ENCODE data around the gene OR7C1. TPM values are rescaled to one million over a fixed set of nuclear protein-coding genes. Genes with fewer than 3 reads are reported as not detected.

Gene OR7C1
- total and polyA plus RNA-seq, 3 donors from 2014 or later, result 2.5 to 6.1 (median 4.2) TPM

- no peak for DNase-seq
- TF ChIP-seq POLR2A (IDR thresholded peaks at IDR 0.05), result no peak
- no peak for TF ChIP-seq CTCF (IDR thresholded peaks at IDR 0.05)
- H3K4me1 ChIP-seq, result no peaks in the 10 kb centered on the region
- no peaks in the 10 kb centered on the region for H3K9me3 ChIP-seq
- WGBS, 2 donors, result 87 to 88% methylated on average over 2 of the region's 2 CpGs
- no peak overlapping the region for H3K4me3 ChIP-seq
- intact Hi-C loops (cut with DNase I; ENCODE audit: low total_unique reads), result no loop called here
- H3K36me3 ChIP-seq (ENCODE audit: low read depth, missing control alignments), result no peaks in the 10 kb centered on the region
- no peak overlapping the region for H3K27ac ChIP-seq
- H3K27me3 ChIP-seq, result no peaks in the 10 kb centered on the region
These were observed 72.9 kb downstream of the OR7C1 start for GRCh38 chr19:14762111-14762510.

- no peaks in the 10 kb centered on the region for H3K9me3 ChIP-seq
- intact Hi-C loops (cut with DNase I; ENCODE audit: low total_unique reads), result no loop called here
- WGBS, 2 donors, result 75 to 76% methylated on average over 5 of the region's 5 CpGs
- H3K4me3 ChIP-seq, result no peak overlapping the region
- H3K4me1 ChIP-seq, result no peaks in the 10 kb centered on the region
- no peak for DNase-seq
- H3K27me3 ChIP-seq, result no peaks in the 10 kb centered on the region
- no peak overlapping the region for H3K27ac ChIP-seq
- TF ChIP-seq CTCF (IDR thresholded peaks at IDR 0.05), result no peak
- TF ChIP-seq POLR2A (IDR thresholded peaks at IDR 0.05), result no peak
- H3K36me3 ChIP-seq (ENCODE audit: low read depth, missing control alignments), result no peaks in the 10 kb centered on the region
These were observed 73.4 kb downstream of the OR7C1 start for GRCh38 chr19:14761607-14762006.

- Histone ChIP-seq H3K36me3 (ENCODE audit: low read depth, missing control alignments) (no peaks in the 10 kb centered on the region), H3K27ac (no peak overlapping the region), H3K27me3 (no peaks in the 10 kb centered on the region), H3K4me1 (no peaks in the 10 kb centered on the region), H3K9me3 (no peaks in the 10 kb centered on the region), H3K4me3 (no peak overlapping the region)
- DNase-seq, result no peak
- 29 to 34% methylated on average over 16 of the region's 16 CpGs for WGBS, 2 donors
- intact Hi-C loops (cut with DNase I; ENCODE audit: low total_unique reads), result no loop called here
- TF ChIP-seq POLR2A (IDR thresholded peaks at IDR 0.05) (no peak), CTCF (IDR thresholded peaks at IDR 0.05) (no peak)
These were observed 76.2 kb downstream of the OR7C1 start for GRCh38 chr19:14758816-14759215.

- Histone ChIP-seq H3K36me3 (ENCODE audit: low read depth, missing control alignments) (no peaks in the 10 kb centered on the region), H3K4me1 (no peaks in the 10 kb centered on the region), H3K9me3 (no peaks in the 10 kb centered on the region), H3K4me3 (no peak overlapping the region), H3K27me3 (no peaks in the 10 kb centered on the region), H3K27ac (no peak overlapping the region)
- DNase-seq, result no peak
- intact Hi-C loops (cut with DNase I; ENCODE audit: low total_unique reads), result no loop called here
- WGBS, 2 donors, result 75 to 79% methylated on average over 6 of the region's 6 CpGs
- TF ChIP-seq CTCF (IDR thresholded peaks at IDR 0.05), result no peak
- no peak for TF ChIP-seq POLR2A (IDR thresholded peaks at IDR 0.05)
These were observed 86.4 kb downstream of the OR7C1 start for GRCh38 chr19:14748601-14749000.

Small RNA genes lying within 50 kb of the gene (small RNA-seq; reads per million reads assigned to genes)
- 0 to 0.09 reads per million in 2 donors for gene AC005255.1

Other genes starting within 250 kb of the OR7C1 start
- gene ADGRE3, start 160.3 kb downstream of the OR7C1 start, total RNA-seq, result under 1 TPM; 0.19 to 0.31 TPM
- gene ADGRE3, start 160.3 kb downstream of the OR7C1 start, polyA plus RNA-seq (ENCODE audit: insufficient read depth, low read depth, low replicate concordance), result 0.46 TPM
- 10 to 100 TPM; 42.4 to 48.7 TPM for gene ZNF333, start 145.1 kb downstream of the OR7C1 start, total RNA-seq
- gene ZNF333, start 145.1 kb downstream of the OR7C1 start, polyA plus RNA-seq (ENCODE audit: insufficient read depth, low read depth, low replicate concordance), result 24.2 TPM
- 1 to 10 TPM in 1 of 2 donors, under 1 TPM in 1; 0.71 to 1.6 TPM for gene ADGRE2, start 56.6 kb downstream of the OR7C1 start, total RNA-seq
- 0.58 TPM for gene ADGRE2, start 56.6 kb downstream of the OR7C1 start, polyA plus RNA-seq (ENCODE audit: insufficient read depth, low read depth, low replicate concordance)
- 1 to 10 TPM; 3.7 to 4.3 TPM for gene OR7A5, start within 50 bp of the OR7C1 start, total RNA-seq
- gene OR7A5, start within 50 bp of the OR7C1 start, polyA plus RNA-seq (ENCODE audit: insufficient read depth, low read depth, low replicate concordance), result 3.3 TPM
- gene OR7A10, start 13.7 kb upstream of the OR7C1 start, total RNA-seq, result not detected
- not detected for gene OR7A10, start 13.7 kb upstream of the OR7C1 start, polyA plus RNA-seq (ENCODE audit: insufficient read depth, low read depth, low replicate concordance)
- gene OR7A17, start 50.9 kb upstream of the OR7C1 start, total RNA-seq, result under 1 TPM in 1 of 2 donors, not detected in 1; 0.06 TPM
- gene OR7A17, start 50.9 kb upstream of the OR7C1 start, polyA plus RNA-seq (ENCODE audit: insufficient read depth, low read depth, low replicate concordance), result not detected
- gene OR7C2, start 106.3 kb upstream of the OR7C1 start, total RNA-seq, result not detected
- not detected for gene OR7C2, start 106.3 kb upstream of the OR7C1 start, polyA plus RNA-seq (ENCODE audit: insufficient read depth, low read depth, low replicate concordance)
- gene SLC1A6, start 144.7 kb upstream of the OR7C1 start, total RNA-seq, result 100 to 1,000 TPM; 335 to 336 TPM
- 78.6 TPM for gene SLC1A6, start 144.7 kb upstream of the OR7C1 start, polyA plus RNA-seq (ENCODE audit: insufficient read depth, low read depth, low replicate concordance)
- gene CASP14, start 214.3 kb upstream of the OR7C1 start, total RNA-seq, result under 1 TPM; 0.12 to 0.16 TPM
- gene CASP14, start 214.3 kb upstream of the OR7C1 start, polyA plus RNA-seq (ENCODE audit: insufficient read depth, low read depth, low replicate concordance), result 0.21 TPM
- not detected for gene OR1I1, start 247.0 kb upstream of the OR7C1 start, total RNA-seq
- not detected for gene OR1I1, start 247.0 kb upstream of the OR7C1 start, polyA plus RNA-seq (ENCODE audit: insufficient read depth, low read depth, low replicate concordance)

Data from testis (tissue), 3 donors.